HG03521 (cell line): Measurements from ENCODE around the gene CTCF.
"Not testable (repeated sequence)": the region's sequence is repeated elsewhere in the genome, so short reads cannot be mapped to it uniquely, and the experiment has no call there.

ENCODE experiments used
- ATAC-seq: cut with Tn5 transposase; IDR thresholded peaks from one replicate; pipeline ENCODE4 v1.9.1; 2021; ENCODE audit warnings: mild to moderate bottlenecking, moderate library complexity; ENCODE audit not compliant: unreplicated experiment

CTCF gene, protein sequence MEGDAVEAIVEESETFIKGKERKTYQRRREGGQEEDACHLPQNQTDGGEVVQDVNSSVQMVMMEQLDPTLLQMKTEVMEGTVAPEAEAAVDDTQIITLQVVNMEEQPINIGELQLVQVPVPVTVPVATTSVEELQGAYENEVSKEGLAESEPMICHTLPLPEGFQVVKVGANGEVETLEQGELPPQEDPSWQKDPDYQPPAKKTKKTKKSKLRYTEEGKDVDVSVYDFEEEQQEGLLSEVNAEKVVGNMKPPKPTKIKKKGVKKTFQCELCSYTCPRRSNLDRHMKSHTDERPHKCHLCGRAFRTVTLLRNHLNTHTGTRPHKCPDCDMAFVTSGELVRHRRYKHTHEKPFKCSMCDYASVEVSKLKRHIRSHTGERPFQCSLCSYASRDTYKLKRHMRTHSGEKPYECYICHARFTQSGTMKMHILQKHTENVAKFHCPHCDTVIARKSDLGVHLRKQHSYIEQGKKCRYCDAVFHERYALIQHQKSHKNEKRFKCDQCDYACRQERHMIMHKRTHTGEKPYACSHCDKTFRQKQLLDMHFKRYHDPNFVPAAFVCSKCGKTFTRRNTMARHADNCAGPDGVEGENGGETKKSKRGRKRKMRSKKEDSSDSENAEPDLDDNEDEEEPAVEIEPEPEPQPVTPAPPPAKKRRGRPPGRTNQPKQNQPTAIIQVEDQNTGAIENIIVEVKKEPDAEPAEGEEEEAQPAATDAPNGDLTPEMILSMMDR

DNA sequence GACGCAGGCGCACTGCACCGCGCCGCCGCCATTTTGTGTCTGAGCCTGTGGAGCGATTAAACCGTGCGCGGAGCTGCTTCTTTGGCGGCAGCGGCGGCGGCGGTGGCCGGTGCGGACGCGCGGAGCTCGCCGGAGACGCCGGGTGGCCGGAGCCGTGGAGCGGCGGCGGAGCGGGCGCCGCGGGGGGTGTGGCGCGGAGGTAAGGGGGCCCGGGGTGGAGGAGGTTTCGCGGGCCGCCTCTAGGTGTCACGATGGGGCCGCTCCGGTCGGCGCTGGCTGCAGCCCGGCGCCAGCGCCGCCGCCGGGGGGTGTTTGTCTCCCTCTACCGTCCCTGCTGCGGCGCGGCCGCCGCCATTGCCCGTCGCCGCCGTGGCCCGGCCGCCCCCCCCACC lies at the start of gene CTCF:
Gene CTCF (plus strand): TSS at position 1 of the 392 bp plus-strand sequence. CDS start 48,307 bp downstream, outside the sequence.
- peak; percentile 56 for ATAC-seq

DNA sequence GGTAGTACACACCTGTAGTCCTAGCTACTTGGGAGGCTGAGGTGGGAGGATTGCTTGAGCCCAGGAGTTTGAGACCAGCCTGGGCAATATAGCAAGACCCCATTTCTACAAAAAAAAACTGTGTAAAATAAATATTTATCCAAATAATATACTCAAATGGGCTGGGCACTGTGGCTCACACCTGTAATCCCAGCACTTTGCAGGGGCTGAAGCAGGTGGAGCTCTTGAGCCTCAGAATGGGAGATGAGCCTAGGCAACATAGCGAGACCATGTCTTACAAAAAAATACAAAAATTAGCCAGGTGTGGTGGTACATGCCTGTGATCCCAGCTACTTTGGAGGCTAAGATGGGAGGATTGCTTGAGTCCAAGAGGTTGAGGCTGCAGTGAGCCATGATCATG lies 48.4 kb upstream of the CTCF start:
- ATAC-seq, result not testable (repeated sequence)

DNA sequence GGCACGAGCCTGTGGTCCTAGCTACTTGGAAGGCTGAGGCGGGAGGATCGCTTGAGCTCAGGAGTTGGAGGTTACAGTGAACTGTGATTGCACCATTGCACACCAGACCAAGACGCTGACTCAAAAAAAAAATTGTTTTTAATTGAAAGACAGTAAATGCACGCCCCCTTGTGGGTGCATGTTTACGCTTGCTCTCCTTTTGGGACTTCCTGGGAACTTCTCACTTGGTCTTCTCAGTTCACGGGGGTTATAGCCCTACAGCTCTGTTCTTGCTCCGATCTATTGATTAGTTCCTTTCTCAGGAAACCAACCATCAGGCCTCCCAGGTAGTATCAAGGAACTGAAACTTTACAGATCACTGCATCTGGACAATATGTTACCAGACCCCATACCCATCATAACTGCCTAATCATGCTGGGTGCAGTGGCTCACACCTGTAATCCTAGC lies 47.9 kb upstream of the CTCF start:
- ATAC-seq, result no peak

DNA sequence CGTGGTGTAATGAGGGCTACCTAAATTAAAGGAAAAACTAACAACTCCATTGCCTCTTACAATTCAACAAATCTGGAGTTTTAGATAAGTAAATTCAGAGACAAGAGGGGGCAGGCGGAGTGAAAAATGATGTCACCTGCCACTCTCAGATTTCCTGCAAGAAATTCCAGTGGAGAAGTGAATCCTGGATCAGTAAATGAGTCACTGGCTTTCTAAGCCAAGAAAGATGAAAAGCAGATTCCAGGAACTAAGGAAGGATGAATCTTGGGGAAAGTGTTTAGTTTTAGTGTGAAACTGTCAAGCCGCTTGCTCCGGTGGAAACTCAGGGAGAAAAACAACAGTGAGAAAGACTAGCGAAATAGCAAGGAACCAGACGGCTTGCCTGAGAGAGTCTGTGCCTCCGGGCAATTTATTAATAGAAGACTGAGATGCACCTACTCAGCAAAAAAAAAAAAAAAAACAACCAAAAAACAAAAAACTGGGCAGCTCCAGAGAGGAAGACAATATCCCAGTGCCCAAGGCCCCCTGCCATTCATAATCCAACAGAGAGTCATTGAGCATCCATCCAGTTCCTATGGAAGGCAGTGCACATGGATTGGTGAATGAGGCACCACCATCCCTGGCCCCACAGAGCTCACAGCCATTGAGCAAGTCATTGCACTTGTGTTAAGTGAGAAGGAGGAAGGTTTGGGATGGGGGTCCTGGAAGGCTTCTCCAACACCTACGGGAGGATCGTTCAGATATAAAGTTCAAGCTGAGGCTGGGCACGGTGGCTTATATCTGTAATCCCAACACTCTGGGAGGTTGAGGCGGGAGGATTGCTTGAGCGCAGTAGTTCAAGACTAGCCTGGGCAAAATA lies 45.8 kb upstream of the CTCF start:
- no peak for ATAC-seq

DNA sequence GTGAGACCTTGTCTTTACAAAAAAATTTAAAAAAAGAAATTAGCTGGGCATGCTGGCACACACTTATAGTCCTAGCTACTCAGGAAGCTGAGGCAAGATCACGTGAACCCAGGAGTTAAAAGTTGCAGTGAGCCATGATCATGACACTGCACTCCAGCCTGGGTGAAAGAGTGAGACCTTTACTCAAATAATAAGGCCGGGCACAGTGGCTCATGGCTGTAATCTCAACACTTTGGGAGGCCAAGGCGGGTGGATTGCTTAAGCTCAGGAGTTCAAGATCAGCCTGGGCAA lies 45.2 kb upstream of the CTCF start:
- ATAC-seq, result no peak

DNA sequence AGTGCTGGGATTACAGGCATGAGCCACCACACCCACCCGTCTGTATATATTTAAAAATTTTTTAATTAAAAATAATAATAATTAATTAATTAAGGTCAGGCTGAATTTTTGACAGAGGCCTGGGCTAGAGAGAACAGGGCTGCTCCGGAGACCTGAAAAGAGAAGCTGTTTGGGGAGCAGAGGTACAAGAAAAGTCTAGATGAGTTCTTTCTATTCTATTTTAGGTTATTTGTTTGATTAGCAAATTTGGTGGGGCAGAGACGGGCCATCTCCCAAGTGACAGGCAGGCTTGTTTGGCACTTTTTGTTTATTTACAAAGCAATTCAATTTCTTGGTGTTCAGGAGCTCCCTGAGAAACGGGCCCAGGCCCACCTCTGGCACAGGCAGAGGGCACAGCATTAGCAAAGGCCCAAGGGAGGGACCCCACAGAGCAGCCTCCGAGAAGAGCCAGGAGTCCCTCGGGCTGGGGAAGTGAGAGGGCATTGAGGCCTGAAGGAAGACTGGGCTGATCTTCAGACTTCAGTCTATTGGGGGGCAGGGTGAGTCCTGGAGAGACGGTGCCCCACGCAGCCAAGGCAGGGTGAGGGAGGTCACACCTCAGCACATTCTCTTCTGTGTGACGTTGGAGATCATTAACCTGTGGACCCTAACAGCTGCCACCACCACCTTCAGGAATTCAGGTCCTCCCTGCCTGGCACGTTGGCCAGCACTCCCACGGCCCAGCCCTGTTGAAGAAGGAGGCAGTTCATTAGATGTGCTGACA lies 44.5 kb upstream of the CTCF start:
- no peak for ATAC-seq

DNA sequence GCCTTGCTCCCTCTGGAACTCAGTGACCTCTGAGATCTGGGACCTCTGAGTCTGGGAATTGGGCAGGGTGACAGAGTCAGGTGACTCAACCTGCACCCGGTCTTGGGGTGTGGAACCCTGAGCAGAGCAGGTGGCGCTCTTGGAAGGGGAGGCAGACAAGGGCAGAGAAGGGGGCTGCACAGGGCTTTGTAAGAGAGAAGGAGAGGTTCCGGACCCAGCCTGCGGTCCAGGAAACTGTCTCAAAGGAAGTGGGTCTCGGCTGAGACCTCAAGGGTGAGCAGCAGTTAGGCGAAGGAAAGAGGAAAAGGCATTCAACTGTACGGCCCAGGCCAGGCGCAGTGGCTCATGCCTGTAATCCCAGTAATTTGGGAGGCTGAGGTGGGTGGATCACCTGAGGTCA lies 43.6 kb upstream of the CTCF start:
- ATAC-seq, result no peak

DNA sequence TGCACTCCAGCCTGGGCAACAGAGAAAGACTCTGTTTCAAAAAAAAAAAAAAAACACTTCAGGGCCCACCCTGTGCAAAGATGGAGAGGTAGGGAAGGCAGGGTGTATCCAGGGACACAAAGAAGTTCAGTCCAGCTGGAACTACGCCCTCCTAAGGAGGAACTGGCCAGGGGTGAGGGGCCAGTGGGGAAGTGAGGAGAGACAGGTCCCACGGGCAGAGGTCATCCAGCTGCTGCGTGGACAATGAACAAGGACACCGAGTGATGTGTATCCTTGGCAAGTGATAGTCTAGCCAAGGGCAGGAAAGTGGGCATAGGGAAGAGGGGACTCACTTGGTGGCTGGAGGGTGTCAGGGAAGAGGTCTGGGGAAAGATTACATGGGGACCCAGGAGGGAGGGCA lies 43.1 kb upstream of the CTCF start:
- no peak for ATAC-seq

DNA sequence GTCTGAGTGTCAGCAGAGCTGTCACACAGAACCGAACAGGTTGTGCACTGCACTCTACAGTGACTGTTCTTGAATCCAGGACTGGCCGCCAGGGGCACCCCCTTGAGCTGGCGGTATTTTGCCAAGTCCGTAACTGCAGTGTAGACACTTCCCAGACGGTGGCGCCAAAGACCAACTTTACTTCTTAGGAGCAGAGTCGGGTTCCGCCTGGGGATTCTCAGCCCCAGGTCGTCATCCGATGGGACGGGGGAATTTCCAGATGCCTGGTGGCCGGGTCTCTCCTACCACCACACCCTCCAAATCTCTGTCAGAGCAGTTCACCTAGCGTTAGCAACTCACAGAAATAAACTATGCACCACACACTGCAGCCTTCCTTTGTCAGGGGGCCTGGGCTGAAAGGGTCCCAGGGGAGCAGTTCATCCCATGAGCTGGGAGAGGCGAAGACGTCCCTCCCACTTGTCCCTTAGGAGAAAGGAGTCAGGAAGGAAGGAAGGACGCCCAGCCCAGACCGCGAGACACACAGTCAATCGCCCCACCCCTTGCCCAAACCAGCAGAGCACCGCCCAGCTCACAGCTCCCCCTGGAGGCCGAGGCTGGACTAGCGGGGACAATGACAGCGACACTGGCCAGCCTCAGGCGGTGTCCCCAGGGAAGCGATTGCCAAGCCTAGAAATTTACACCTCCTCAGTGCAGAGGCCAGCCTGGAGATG lies 41.1 kb upstream of the CTCF start:
- peak; percentile 72 for ATAC-seq

DNA sequence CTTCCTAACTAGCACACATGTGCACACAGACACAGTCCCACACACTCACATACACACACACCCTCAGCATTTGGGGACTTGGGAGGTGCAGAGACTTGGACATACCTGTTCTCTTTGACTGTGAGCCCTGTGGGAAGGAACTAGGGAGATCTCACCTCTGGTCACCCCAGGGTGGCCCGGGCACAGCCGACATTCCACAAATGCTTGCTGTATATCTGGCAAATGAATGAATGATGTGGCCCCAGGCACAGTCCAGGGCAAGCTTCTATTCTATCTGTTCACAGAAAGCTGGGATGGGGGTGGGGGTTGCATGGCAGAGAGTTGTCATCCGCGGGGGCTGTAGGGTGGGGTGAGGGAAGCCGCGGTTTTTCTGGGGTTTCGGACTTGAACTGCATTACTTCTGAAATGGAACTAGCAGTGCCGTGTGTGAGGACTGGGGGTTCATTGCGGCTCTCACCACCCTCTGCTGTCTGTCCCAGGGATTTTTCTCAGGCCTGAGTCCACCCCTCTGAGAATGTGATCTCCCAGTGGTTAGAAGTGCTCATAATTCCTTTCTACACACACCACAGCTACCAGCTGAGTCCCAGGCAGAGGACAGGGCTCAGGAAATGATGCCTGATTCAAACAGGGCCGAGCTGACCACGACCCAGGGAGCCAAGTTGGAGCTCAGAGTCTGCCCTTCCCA lies 37.0 kb upstream of the CTCF start:
- no peak for ATAC-seq

DNA sequence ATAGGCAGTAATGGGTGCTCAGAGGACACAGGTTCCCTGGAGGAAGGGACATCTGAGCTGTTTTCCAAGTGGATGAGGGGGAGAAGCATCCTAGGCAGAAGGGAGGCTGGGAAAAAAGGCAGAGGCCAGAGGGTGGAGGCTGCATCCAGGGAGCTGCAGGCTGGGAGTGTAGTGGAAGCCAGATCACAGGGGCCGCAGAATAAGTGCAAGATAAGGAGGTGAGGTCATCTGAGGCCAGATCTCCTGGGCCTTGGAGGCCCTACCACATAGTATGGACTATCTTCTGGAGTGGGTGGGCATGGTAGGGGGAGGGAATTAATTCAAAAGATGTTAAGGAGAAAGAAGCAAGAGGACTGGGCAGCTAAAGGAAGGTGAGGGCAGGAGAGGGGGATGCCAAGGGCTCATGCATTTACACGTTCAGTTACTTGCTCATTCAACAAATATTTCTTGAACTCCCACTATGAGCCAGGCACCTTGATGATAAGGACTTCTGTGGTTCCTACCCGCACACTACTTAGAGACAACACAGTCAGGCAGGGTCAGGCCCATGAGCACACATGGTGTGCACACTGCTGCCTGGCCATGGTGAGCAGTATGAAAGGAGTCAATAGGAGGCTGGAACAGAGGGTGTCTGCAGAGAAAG lies 36.1 kb upstream of the CTCF start:
- ATAC-seq, result no peak

DNA sequence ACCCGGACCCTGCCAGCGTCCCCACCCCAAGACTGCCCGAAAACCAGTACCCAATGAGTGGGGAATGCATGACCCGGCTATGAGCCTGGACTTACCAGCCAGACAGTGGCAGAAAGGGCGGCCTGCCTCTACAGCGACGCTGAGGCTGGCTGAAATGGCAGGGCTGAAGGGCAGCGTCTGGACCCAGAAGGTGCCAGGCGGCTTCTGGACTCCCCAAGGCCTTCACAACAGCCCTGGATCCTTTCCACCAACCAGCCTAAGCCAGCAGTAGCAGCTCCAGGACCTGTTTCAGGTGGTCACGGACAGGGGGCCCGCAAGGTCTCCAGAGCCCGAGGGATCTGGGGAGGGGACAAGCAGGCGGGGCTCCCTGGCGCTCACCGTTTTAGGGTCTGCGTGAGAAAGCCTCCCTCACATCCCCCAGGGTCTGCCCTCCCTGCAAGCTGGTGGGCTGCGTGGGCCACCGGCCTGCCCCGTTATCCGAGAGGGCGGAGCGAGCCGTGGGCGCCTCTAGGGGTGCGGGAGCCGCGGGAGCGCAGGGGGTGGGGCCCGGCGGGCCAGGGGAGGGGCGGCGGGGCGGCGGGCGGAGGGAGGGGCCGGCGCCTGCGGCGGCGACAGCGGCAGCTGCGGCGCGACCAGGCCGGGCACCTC lies 34.0 kb upstream of the CTCF start, which contains the start of gene RIPOR1:
Gene RIPOR1 (plus strand): TSS at position 608 of the 648 bp plus-strand sequence. CDS start 9,618 bp downstream, outside the sequence.
- no peak for ATAC-seq

DNA sequence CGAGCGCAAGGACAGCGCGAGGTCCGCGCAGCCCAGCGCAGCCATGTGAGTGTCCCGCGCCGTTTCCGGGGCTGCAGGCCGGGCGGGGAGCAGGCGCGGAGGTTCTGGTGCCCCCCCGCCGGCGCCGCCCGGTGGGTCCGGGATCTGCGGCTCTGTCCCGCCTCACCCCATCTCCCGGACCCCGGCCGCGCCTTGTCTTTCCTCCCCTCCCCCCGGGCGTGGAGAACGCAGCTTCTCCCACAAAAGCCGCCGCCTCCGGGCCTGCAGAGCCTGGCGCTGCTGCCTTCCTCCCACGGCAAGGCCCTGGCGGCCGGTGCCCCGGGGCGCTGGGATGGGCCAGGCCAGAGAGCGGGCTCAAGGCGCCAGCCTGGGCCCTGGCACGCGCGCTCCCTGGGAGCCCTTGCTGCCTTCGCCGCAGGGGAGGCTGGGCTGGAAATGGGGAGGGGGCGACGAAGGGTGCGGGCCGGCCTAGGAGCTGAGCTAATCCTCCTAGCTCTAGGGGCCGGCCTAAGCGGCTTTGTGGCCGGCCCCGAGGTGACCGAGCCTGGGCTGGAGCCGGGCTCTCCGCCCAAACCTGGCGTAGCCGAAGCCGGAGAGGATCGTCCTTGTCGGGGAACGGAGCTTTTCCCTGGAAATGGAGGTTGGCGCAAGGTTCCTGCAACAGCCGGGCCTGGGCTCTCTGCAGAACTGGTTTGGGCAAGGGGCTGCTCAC lies 33.3 kb upstream of the CTCF start:
- no peak for ATAC-seq

DNA sequence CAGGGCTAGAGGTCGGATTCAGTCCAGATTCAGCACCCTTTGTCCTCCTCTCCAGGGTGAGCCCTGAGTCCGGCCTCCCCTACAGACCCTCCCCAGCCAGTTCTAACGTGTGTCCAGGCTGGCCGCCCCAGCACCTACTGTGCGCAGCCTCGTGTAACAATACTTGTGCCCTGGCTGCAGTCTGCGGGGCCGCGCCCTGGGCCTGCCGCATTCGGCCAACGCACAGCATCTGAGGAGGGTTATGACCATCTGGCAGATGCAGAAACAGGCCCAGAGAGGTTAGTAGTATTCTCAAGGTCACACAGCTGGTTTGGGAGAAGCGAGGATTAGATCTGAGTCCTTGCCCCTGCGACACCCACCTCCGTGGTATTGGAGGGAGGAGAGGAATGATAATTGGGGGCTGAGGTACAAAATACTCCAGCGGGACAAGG lies 32.7 kb upstream of the CTCF start:
- ATAC-seq, result no peak

DNA sequence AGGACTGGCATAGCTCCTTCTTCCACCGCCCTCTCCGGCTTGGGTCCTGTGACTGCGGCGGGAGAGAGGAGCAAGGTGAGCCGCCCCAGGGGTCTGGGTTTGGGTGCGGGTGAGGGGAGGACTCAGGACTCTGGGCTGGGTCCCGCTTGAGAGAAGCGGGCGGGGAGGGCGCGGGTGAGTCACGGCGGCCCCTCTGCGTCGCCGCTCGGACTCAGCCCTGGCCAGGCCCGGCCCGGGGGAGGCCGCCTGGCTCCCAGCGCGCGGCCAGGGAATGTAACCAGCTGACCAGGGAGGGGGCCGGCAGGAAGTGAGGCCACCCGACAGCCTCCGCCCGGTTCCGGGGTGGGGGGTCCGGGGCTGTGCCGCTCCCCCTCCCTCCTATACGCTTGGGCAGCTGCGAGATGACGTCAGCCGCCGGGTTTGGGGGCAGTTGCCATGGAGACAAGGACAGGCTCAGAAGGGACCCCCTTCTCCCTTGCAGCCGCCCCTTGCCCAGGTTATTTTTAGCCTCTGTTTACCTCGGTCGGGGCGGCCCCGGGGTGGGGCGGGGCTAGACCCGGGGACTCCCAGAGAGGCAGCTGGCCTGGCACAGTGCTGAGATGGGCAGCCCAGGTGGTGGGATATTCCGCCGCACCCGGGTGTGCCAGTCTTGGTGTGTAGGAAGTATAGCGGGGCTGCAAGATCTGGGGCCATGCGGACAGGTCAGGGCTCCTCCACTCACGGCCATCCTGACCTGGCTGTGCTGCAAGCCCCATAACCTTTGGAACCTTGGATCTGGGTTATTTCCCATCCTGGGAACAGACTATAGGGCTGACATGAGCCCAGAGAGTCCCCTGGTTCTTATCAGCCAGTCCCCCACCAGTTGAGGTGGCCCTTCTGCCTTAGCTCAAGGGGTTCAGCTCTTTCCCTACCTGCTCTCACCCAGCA lies 32.0 kb upstream of the CTCF start:
- no peak for ATAC-seq

DNA sequence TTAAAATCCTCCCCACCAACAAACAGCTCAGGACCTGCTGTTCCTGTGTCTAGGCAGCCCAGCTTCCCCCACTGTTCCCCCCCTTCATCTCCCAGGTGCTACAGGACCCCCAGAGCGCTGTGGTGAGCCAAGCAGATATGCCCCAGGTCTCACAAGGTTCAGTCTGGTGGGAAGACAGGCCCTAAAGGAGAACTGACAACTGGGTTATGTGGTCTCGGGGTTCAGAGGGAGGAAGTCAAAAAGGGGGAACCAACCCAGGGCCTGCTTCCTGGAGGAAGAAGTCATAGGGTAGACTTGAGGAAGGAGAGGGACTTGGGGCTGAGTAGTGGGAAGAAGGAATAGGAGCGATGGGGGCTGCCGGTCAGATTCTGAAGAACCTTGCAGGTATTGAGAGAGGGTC lies 31.1 kb upstream of the CTCF start:
- no peak for ATAC-seq
